ENCODE data around the gene QSOX1.

GRCh38 chr1:180145446-180145845 lies 9.2 kb upstream of the QSOX1 start:
- TF ChIP-seq CTCF (IDR thresholded peaks at IDR 0.05; ENCODE audit: low read depth, low read length, poor library complexity, severe bottlenecking) (no peak), EZH2phosphoT487 (IDR thresholded peaks at IDR 0.05; ENCODE audit: borderline replicate concordance, low read length) (no peak)
